Gastroesophageal sphincter (tissue), 4 donors: Measurements from ENCODE around the gene LTBP1. TPM values are rescaled to one million over a fixed set of nuclear protein-coding genes. Genes with fewer than 3 reads are reported as not detected.

Experiments used
- ATAC-seq: fragments of 150-250 bp; one replicate; pipeline ENCODE4 v1.9.1; 2016; ENCODE audit warnings: mild to moderate bottlenecking, moderate library complexity
- H3K27ac ChIP-seq, 4 donors: fragments of 200-600 bp; sonication (generic) in 3 of 4; 1 replicate in 3 of 4; 2 replicates in 1 of 4; pipeline ENCODE4 v1.5.1; 2016 to 2019
- H3K27me3 ChIP-seq: fragments of 200-600 bp; sonication (generic); one replicate; pipeline ENCODE4 v1.5.1; 2019
- H3K36me3 ChIP-seq, 2 donors: fragments of 200-600 bp; sonication (generic); one replicate each; pipeline ENCODE4 v1.5.1; 2019; ENCODE audit warnings: control low read depth in 1 of 2
- H3K4me1 ChIP-seq, 3 donors: fragments of 200-600 bp; sonication (generic); 1 replicate in 2 of 3; 2 replicates in 1 of 3; pipeline ENCODE4 v1.5.1; 2016 to 2019; ENCODE audit warnings: control low read depth in 2 of 3
- H3K4me3 ChIP-seq, 2 donors: fragments of 200-600 bp; sonication (generic); one replicate each; pipeline ENCODE4 v1.5.1; 2019; ENCODE audit warnings: mild to moderate bottlenecking in 1 of 2, moderate library complexity in 1 of 2
- H3K9me3 ChIP-seq, 3 donors: fragments of 200-600 bp; sonication (generic); one replicate each; pipeline ENCODE4 v1.5.1; 2017 to 2019; ENCODE audit warnings: control low read depth in 2 of 3
- CTCF ChIP-seq, 4 experiments: fragments of 200-600 bp in 2 of 4; fragments of 450-650 bp in 2 of 4; sonication (generic) in 1 of 4; IDR thresholded peaks; one replicate each; pipeline ENCODE4 v1.5.1; 2017 to 2019; ENCODE audit warnings: antibody characterized with exemption in 4 of 4, mild to moderate bottlenecking in 2 of 4, moderate library complexity in 2 of 4
- EP300 ChIP-seq: sonication (generic); formaldehyde crosslinking; IDR thresholded peaks from one replicate; pipeline ENCODE4 v1.6.1; 2017; ENCODE audit warnings: antibody characterized with exemption, mild to moderate bottlenecking
- POLR2A ChIP-seq, 2 donors: fragments of 450-650 bp; IDR thresholded peaks; one replicate each; pipeline ENCODE4 v1.6.1; 2017; ENCODE audit warnings: antibody characterized with exemption in 2 of 2, mild to moderate bottlenecking in 2 of 2, moderate library complexity in 1 of 2
- POLR2AphosphoS5 ChIP-seq: sonication (generic); formaldehyde crosslinking; IDR thresholded peaks from one replicate; pipeline ENCODE4 v1.6.1; 2017; ENCODE audit warnings: antibody characterized with exemption
- WGBS, 2 donors: methylation state at CpG; one replicate each; pipeline ENCODE4 v1.1.5; 2018; ENCODE audit warnings: low coverage in 1 of 2; 5-methylcytosine and 5-hydroxymethylcytosine counted together
- total RNA-seq, 4 donors: library from RNA; depleted of rRNA; stranded (reverse); fragments of >200 nt; gene quantifications; one replicate each; pipeline ENCODE4 v1.1.0, GENCODE V29; 2016

LTBP1 gene
- total RNA-seq, 4 donors from 2014 or later: 238 to 493 (median 378) TPM

GRCh38 chr2:33419581-33420200 lies 472.9 kb downstream of the LTBP1 start:
- Histone ChIP-seq H3K4me1 (peaks cover 0 to 8% (median 0%) of the 10 kb centered on the region in 3 donors), H3K27me3 (no peaks in the 10 kb centered on the region), H3K36me3 (no peaks in the 10 kb centered on the region), H3K4me3 (no peak overlapping the region), H3K27ac (no peak overlapping the region), H3K9me3 (no peaks in the 10 kb centered on the region)
- TF ChIP-seq POLR2AphosphoS5: no peak
- TF ChIP-seq POLR2A (IDR thresholded peaks at IDR 0.05): no peak
- no peak for TF ChIP-seq CTCF (IDR thresholded peaks at IDR 0.05)
- TF ChIP-seq EP300: no peak
- no peak for ATAC-seq
- 53 to 74% methylated on average over 4 to 5 of the region's 5 CpGs for WGBS, 2 donors

GRCh38 chr2:33420726-33421125 lies 474.0 kb downstream of the LTBP1 start:
- no peaks in the 10 kb centered on the region for H3K36me3 ChIP-seq
- H3K4me3 ChIP-seq: no peak overlapping the region
- no peak overlapping the region for H3K27ac ChIP-seq
- H3K27me3 ChIP-seq: no peaks in the 10 kb centered on the region
- H3K4me1 ChIP-seq: peaks cover 0 to 8% (median 0%) of the 10 kb centered on the region in 3 donors
- WGBS, 2 donors: 90 to 92% methylated on average over 2 to 4 of the region's 4 CpGs
- H3K9me3 ChIP-seq: no peaks in the 10 kb centered on the region
- TF ChIP-seq CTCF (IDR thresholded peaks at IDR 0.05): no peak
- no peak for TF ChIP-seq POLR2AphosphoS5
- TF ChIP-seq EP300: no peak
- TF ChIP-seq POLR2A (IDR thresholded peaks at IDR 0.05): no peak
- no peak for ATAC-seq

DNA sequence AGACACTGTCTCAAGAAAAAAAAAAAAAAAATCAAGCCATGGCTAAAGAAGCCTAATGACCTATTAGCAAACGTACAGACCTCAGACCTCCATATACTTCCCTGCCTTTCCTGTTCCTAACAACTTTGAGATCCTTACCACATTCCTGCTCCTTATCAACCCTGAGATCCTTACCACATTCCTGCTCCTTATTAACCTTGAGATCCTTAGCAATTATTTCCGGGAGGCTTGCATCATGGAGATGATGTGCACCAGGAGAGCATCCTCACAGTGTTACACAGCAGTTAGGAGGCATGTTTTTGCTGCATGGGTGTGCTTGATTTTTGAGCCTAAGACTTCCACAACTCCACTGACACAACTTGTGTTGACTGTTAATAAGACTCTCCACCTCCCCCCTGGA lies 475.1 kb downstream of the LTBP1 start:
- TF ChIP-seq POLR2A (IDR thresholded peaks at IDR 0.05) (no peak), EP300 (no peak), CTCF (IDR thresholded peaks at IDR 0.05) (no peak), POLR2AphosphoS5 (no peak)
- no peaks in the 10 kb centered on the region for H3K36me3 ChIP-seq
- H3K4me3 ChIP-seq: no peak overlapping the region
- ATAC-seq: no peak
- peaks cover 0 to 8% (median 0%) of the 10 kb centered on the region in 3 donors for H3K4me1 ChIP-seq
- no peak overlapping the region for H3K27ac ChIP-seq
- WGBS, 2 donors: 79 to 100% methylated on average over 2 of the region's 2 CpGs
- no peaks in the 10 kb centered on the region for H3K27me3 ChIP-seq
- H3K9me3 ChIP-seq: no peaks in the 10 kb centered on the region

- 100% methylated on average over 1 of the region's 1 CpG for WGBS, 2 donors
- Histone ChIP-seq H3K27me3 (no peaks in the 10 kb centered on the region), H3K36me3 (no peaks in the 10 kb centered on the region), H3K27ac (no peak overlapping the region), H3K4me3 (no peak overlapping the region), H3K4me1 (peaks cover 0 to 6% (median 0%) of the 10 kb centered on the region in 3 donors), H3K9me3 (no peaks in the 10 kb centered on the region)
- no peak for TF ChIP-seq EP300
- TF ChIP-seq POLR2AphosphoS5: no peak
- ATAC-seq: no peak
Measured at GRCh38 chr2:33425161-33425560, 478.4 kb downstream of the LTBP1 start.

GRCh38 chr2:33425586-33426031 lies 478.9 kb downstream of the LTBP1 start:
- Histone ChIP-seq H3K4me1 (peaks cover 0 to 10% (median 0%) of the 10 kb centered on the region in 3 donors), H3K4me3 (no peak overlapping the region), H3K27me3 (no peaks in the 10 kb centered on the region), H3K9me3 (no peaks in the 10 kb centered on the region), H3K27ac (no peak overlapping the region), H3K36me3 (no peaks in the 10 kb centered on the region)
- WGBS, 2 donors: 100% methylated on average over 1 of the region's 1 CpG; no CpG with 5 or more reads in 1 of the 2 donors
- TF ChIP-seq POLR2AphosphoS5 (no peak), EP300 (no peak), CTCF (IDR thresholded peaks at IDR 0.05) (no peak), POLR2A (IDR thresholded peaks at IDR 0.05) (no peak)
- no peak for ATAC-seq
